ENCODE results near the gene EEIG2. TPM values are rescaled to one million over a fixed set of nuclear protein-coding genes. Genes with fewer than 3 reads are reported as not detected.
"Not testable (repeated sequence)": the region's sequence is repeated elsewhere in the genome, so short reads cannot be mapped to it uniquely, and the experiment has no call there.

The EEIG2 gene
- total RNA-seq, 1 experiment from 2014 or later, result 16.1 TPM

GRCh38 chr1:108547493-108547892, 12.4 kb upstream of the EEIG2 start:
- not testable (repeated sequence) for DNase-seq (ENCODE audit: low read depth)

GRCh38 chr1:108551137-108551862, 8.6 kb upstream of the EEIG2 start:
- DNase-seq (ENCODE audit: low read depth), result no peak

GRCh38 chr1:108553905-108554304, 6.0 kb upstream of the EEIG2 start:
- DNase-seq (ENCODE audit: low read depth), result no peak

DNA sequence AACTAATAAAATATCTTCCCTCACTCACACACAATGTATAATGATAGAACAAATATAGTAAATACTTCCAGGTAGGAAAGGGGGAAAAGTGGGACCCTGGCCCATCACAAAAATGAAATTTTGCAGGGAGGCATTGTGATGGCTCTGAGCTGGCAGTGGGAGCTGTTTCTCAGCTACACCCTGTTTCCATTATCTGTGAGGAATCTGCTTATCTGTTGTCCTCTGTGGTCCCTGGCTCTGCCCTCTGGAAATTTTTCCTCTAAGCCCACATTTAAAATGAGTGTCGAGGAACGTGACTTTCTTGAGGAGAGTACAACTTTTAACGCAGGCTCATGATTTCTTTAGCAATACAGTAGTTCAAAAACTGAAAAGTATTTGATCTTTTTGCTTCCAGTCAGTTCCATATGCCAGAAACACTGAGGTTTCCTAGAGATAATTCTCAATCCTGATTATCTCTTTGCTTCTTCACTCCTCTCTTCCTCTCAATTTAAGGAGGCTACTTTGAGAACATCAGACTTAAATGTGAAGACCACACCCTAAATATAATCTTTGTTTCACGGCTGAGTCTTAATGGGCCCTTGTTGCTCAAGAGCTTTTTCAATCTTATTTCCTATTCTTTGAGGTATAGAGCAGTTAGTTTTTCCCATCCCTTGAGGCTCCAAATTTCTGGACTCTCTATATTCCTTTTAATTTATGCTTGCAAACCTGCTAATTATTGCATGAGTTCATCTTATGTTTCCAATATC, 5.0 kb upstream of the EEIG2 start:
- no peak for DNase-seq (ENCODE audit: low read depth)

DNA sequence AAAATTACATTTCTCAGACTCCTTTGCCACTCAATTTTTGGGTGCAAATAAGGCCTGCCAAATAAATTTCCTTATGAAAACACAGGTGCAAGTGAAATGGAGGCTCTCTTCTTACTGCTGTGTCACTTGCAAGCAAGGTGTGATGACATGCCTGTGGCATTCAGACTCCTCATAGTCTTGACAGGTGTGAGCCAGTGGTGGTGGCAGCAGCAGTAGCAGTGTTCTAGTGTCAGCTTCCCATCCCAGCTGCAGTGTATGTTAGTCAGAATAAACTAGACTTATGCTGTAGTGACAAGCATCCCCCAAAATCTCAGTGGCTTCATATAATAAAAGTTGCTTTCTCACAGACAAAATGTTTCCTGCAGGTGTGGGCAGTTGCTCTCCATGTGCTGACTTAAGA, 3.8 kb upstream of the EEIG2 start:
- DNase-seq (ENCODE audit: low read depth), result no peak

DNA sequence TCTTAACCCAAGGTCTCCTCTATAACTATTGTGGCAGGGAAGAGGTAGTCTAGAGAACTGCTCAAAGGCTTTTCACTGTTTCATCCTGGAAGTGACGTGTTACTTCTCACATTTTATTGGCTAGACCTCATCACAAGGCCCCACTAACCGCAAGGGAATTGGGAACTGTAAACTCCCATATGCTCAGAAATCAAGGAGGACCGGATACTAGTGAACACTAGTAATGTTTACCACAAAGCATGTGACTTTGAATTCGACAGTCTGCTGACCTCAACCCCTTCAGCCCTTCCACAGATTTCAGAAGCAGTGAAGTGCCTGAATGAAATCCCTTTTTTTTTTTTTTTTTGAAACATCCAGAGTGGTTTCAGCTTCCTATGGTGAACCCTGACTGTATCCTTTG, 3.4 kb upstream of the EEIG2 start:
- no peak for DNase-seq (ENCODE audit: low read depth)

DNA sequence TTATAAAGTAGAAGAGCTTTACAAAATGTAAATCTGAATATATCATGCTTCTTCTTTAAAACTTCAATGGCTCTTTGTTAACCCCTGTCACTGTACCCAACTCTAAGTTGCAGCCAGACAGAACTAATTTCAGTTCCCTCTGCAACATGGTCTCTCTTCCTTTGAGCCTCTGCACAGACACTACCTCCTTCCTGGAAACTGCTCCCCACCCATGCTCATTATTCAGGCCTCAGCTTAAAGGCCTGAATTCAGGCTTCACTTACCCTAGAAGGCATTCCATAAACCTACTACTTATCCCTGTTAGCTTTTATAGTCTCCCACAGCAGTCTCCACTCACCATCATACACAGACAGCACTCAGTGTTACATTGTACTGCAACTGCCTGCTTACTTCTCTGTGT, 2.6 kb upstream of the EEIG2 start:
- no peak for DNase-seq (ENCODE audit: low read depth)

- DNase-seq (ENCODE audit: low read depth), result peak; percentile 21
Measured at GRCh38 chr1:108560189-108560873, 431 bp downstream of the EEIG2 start.

DNA sequence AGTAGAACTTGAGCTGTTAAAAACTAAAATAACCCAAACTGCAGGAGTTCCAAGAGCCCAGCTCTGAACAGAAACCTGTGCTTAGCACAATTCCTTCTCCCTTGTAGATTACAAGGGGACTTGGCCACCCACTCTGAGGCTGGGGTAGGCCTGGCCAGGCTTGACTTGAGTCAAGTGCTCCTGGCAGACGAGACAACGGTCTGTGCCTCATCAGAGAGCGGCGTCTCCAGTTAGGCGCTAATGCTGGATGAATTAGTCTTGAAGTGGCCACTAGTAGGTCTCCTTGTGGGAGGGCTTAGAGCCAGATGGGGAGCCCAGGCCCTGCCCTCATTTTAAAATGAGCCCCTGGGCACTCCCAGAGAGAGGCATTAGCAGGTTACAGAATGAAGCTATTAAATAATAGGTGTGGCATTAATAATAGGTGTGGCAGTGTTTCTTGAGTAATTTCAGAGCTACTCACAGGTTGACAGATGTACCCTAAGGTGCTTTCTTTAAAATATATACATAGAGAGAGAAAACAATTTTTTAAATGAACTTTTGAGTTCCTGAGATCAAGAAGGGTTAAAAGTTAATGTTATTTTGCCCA, 1.1 kb downstream of the EEIG2 start:
- DNase-seq (ENCODE audit: low read depth), result peak; percentile 71

DNA sequence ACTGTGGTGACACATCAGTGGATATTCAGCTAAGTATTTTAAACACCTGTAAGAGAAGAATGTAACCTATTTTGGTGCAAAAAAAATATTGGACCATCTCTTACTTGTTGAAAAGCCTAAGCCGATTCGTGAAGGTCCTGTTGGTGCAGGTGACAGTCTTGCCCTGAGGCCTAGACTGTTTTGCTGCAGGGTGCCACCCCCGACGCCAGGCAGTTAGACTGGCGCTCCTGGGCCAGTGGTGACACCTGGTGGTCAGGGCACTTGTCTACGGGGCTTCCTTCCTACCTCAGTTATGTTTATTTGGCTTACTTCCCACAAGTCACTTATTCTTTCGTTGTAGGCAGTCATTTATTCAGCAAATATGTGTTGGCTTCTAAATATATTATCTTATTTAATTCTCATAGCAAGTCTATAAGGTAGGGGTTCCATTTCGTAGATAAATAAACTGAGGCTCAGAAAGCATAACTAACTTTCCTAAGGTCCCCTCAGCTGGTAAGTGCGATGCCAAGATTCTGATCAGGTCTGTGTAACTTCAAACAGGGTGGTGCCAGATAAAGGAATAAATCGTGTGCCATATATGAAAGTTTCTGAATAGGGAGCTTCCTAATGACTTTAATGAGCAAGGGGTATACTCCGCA, 1.9 kb downstream of the EEIG2 start:
- DNase-seq (ENCODE audit: low read depth), result no peak

DNA sequence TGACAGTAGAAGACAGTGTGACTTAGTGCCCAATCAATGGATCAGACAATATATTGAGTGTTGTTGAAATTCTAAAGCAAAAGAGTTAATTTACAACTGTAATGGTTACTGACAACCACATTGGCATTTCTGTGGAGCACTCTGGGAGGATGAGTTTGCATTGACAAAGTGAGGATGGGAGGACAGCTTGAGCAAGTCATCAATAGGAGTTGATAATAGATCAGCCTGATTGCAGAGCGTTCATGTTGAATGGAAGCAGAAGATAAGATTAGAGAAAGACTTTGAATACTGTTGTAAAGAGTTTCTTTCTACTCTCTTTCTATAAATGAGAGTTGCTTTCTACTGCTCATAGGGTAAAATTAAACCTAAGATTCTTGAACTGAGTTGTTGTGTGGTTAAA, 3.9 kb downstream of the EEIG2 start:
- no peak for DNase-seq (ENCODE audit: low read depth)

DNA sequence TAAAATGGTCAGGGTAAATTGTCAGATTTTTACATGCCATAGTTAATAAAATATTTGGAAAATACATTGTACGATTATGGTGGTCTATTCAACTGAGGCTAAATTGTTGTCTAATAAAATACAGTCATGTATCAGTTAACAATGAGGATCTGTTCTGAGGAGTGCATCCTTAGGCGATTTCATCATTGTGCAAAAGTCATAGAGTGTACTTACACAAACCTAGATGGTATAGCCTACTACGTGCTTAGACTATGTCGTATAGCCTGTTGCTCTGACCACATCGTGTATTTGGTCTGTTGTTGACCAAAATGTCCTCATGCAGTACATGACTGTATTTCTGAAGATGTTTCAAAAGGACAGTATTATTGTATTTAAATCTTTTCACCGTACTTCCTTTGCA, 5.2 kb downstream of the EEIG2 start:
- no peak for DNase-seq (ENCODE audit: low read depth)

DNA sequence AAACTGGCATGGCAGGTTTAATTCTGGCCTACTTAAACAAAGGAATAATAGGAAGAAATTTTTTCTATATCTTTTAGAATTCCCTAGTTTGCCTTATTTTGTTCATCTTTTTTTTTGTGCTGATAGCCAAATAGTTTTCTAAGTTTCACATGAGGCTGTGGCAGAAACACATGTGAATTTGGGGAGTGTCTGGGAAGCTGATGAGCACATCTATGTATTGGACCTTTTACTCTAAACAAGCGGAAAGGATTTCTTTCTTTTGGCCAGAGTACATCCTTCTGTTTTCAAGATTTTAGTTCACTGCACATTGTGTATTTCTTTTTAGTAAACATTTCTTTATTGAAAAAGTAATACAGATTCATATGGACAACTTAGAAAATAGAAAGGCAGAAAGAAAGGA, 5.6 kb downstream of the EEIG2 start:
- no peak for DNase-seq (ENCODE audit: low read depth)

- DNase-seq (ENCODE audit: low read depth), result no peak
Measured at GRCh38 chr1:108568589-108568988, 8.7 kb downstream of the EEIG2 start.

GRCh38 chr1:108569097-108569728, 9.3 kb downstream of the EEIG2 start:
- no peak for DNase-seq (ENCODE audit: low read depth)

- peak; percentile 49 for DNase-seq (ENCODE audit: low read depth)
Measured at GRCh38 chr1:108570128-108570527, 10.2 kb downstream of the EEIG2 start.

- no peak for DNase-seq (ENCODE audit: low read depth)
Measured at GRCh38 chr1:108570998-108571401, 11.1 kb downstream of the EEIG2 start.

- DNase-seq (ENCODE audit: low read depth), result no peak
Measured at GRCh38 chr1:108572182-108572581, 12.3 kb downstream of the EEIG2 start.

- no peak for DNase-seq (ENCODE audit: low read depth)
Measured at GRCh38 chr1:108573183-108573582, 13.3 kb downstream of the EEIG2 start.

DNA sequence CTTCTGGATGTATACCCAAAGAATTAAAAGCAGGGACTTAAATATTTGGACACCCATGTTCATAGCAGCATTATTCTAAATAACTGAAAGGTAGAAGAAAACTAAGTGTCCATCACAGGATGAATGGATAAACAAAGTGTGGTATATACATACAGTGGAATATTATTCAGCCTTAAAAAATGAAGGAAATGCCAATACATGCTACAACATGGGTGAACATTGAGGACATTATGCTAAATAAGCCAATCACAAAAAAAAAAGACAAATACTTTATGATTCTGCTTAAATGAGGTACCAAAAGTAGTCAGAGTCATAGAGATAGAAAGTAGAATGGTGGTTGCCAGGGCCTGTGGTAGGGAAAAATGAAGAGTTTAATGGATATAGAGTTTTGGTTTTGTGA, 14.1 kb downstream of the EEIG2 start:
- DNase-seq (ENCODE audit: low read depth), result no peak

DNA sequence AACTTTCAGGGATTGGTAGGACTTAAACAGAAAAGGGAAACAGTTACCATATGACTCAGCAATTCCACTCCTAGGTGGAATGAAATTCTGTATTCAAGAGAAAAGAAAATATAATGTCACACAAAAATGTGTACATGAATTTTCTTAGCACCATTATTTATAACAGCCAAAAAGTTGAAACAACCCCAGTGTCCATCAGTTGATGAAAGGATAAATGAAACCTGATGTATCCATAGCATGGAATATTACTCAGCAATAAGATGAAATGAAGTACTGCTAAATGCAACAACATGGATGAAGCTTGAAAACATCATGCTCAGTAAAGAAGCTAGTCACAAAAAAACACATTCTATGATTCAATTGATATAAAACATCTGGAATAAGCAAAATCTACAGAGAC, 15.5 kb downstream of the EEIG2 start:
- no peak for DNase-seq (ENCODE audit: low read depth)

All from LHCN-M2 (cell line).